HG03457 (cell line): ENCODE measurements around the gene RASA2.

ENCODE experiments used
- ATAC-seq: cut with Tn5 transposase; IDR thresholded peaks from one replicate; pipeline ENCODE4 v1.9.1; 2021; ENCODE audit warnings: moderate number of reproducible peaks; ENCODE audit not compliant: unreplicated experiment

The RASA2 gene, protein sequence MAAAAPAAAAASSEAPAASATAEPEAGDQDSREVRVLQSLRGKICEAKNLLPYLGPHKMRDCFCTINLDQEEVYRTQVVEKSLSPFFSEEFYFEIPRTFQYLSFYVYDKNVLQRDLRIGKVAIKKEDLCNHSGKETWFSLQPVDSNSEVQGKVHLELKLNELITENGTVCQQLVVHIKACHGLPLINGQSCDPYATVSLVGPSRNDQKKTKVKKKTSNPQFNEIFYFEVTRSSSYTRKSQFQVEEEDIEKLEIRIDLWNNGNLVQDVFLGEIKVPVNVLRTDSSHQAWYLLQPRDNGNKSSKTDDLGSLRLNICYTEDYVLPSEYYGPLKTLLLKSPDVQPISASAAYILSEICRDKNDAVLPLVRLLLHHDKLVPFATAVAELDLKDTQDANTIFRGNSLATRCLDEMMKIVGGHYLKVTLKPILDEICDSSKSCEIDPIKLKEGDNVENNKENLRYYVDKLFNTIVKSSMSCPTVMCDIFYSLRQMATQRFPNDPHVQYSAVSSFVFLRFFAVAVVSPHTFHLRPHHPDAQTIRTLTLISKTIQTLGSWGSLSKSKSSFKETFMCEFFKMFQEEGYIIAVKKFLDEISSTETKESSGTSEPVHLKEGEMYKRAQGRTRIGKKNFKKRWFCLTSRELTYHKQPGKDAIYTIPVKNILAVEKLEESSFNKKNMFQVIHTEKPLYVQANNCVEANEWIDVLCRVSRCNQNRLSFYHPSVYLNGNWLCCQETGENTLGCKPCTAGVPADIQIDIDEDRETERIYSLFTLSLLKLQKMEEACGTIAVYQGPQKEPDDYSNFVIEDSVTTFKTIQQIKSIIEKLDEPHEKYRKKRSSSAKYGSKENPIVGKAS

GRCh38 chr3:141486746-141487520, at the start of gene RASA2:
RASA2 (plus strand) TSS chr3:141487027; CDS start chr3:141487084, 57 bp downstream.
- ATAC-seq, result peak; percentile 55

DNA sequence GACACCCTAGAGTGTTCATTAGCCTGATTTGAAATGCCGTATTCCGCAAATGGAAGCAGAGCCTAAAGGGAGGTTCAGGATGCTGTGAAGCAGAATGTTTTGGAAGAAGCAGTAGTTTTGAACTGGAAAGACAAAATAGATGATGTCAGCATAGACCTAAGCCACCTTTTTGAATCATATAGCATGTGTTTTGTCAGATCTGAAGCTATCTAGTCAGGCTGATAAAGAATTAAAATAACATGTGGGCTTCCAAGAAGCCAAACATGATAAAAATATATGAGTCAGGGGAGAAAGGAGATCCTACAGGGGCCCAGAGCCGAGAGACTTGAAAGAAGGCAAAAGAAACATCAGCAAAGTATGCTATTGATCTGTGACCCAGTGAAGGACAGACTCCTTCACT, 47.2 kb upstream of the RASA2 start:
- ATAC-seq, result no peak

GRCh38 chr3:141440942-141441341, 45.9 kb upstream of the RASA2 start:
- ATAC-seq, result no peak

- ATAC-seq, result peak; percentile 85
Measured at GRCh38 chr3:141441381-141442364, 45.2 kb upstream of the RASA2 start.

- ATAC-seq, result no peak
Measured at GRCh38 chr3:141442446-141442845, 44.4 kb upstream of the RASA2 start.

GRCh38 chr3:141442914-141443313, 43.9 kb upstream of the RASA2 start:
- no peak for ATAC-seq

DNA sequence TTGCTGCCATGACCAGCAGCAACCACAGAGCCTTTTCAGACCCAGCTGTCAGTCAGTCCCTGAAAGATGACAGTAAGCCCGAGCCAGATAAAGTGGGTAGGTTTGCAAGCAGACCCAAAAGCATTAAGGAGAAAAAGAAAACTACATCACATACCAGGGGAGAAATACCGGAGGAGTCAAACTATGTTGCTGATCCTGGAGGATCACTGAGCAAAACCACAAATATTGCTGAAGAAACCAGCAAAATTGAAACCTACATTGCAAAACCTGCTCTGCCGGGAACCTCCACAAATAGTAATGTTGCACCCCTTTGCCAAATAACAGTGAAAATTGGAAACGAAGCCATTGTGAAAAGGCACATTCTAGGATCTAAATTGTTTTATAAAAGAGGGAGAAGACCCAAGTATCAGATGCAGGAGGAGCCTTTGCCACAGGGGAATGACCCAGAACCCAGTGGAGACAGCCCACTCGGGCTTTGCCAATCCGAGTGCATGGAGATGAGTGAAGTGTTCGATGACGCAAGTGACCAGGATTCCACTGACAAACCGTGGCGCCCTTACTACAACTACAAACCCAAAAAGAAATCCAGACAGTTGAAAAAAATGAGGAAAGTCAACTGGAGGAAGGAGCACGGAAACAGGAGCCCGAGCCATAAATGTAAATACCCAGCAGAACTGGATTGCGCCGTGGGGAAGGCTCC, 42.1 kb upstream of the RASA2 start:
- no peak for ATAC-seq

DNA sequence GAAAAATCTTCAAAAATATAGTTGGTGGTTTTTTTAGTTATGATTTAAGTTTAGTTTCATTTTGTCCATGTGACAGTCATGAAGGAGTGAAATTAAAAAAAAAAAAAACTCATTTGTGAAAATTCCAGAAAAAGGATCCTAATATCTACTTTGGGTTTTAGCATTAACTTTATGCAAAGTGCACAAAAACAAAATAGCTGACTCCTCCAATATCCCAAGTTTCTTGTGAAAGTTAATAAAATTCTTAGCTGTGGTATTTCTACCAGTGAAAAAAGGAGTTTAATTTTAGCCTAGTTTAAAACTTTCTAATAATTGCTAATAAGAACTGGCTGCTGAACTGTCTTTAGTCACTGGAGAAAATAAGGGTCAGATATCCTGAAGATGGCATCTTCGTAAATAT, 40.8 kb upstream of the RASA2 start:
- ATAC-seq, result no peak

GRCh38 chr3:141446737-141447136, 40.1 kb upstream of the RASA2 start:
- no peak for ATAC-seq

DNA sequence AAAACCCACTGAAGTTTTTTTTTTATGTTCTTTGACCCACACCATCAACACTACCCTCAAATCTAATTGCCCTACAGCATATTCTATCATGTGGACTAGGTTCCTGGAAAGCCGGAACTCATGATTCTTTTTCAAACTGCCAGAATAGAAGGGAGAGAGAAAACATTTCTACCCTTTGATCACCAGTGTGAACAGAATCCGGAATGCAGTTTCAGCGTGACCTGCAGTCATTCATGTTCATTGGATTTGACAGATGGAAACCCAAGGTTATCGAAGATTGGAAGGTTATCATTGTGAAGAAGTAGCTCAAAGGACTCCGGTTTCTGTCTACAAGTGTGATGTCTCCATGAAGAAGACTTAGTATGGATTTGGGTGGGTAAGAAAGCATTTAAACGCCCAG, 39.4 kb upstream of the RASA2 start:
- no peak for ATAC-seq

GRCh38 chr3:141448606-141449220, 38.1 kb upstream of the RASA2 start:
- ATAC-seq, result no peak

- ATAC-seq, result no peak
Measured at GRCh38 chr3:141449424-141449823, 37.4 kb upstream of the RASA2 start.

GRCh38 chr3:141450727-141451375, 36.0 kb upstream of the RASA2 start:
- ATAC-seq, result no peak

- peak; percentile 56 for ATAC-seq
Measured at GRCh38 chr3:141452045-141452444, 34.8 kb upstream of the RASA2 start.

DNA sequence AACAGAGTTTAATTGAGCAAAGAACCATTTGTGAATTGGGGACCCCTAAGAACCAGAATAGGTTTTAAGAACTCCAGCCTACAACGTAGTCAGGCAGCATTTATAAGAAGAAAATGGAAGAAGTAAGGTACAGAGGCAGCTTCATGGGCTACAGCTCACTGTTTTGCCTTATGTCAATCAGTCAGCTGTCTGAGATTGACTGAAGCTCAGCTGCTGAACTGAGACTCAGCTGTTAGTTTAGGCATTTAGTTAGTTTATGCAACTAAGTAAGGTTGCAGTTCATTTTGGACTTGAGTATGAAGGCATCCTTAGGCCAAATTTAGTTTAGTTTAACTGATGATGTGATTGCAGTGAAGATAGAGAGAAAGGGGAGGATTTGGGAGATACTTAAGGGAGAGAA, 34.1 kb upstream of the RASA2 start:
- no peak for ATAC-seq

- ATAC-seq, result no peak
Measured at GRCh38 chr3:141454054-141454453, 32.8 kb upstream of the RASA2 start.

DNA sequence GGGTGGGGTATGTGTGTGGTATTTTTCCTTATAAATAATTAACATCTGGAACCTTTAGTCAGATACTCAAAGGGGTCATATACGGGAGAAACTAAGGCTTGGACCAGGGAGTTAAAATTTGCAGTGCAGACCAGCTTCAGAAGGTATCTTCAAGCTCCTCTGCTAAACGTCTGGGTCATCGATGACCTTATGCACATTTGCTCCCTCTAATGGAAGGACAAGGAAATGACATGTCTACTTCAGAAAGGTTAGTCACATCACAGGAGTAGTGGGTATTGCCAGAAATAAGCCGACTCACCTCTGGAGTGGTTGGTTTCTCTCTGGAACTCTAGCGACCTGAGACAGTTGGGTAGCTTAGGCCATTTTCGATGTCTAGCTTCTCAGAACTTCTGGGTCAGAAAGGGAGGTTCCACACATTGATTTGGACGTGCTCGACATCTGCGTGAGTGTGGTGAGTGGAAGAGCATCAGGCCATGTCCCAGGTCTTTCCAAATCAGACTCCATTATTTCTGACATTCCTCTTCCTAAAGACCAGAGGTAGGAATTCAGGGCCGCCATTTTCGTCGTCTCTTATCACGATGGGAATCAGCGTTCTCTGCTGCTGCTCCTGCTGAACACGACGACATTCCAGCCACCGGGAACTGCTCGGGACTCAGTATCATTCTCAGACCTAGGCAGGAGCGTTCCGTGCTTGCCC, 31.8 kb upstream of the RASA2 start:
- ATAC-seq, result no peak
